Caco-2 (cell line): Measurements from ENCODE around the gene AIG1. TPM values are rescaled to one million over a fixed set of nuclear protein-coding genes. Genes with fewer than 3 reads are reported as not detected.
"Not testable (repeated sequence)": the region's sequence is repeated elsewhere in the genome, so short reads cannot be mapped to it uniquely, and the experiment has no call there.

Source experiments
- BruUV-seq: library from RNA; stranded (reverse); fragments of 400-500 nt; replicated peaks from 2 replicates; lab custom pipeline; 2021; lab: Mats Ljungman, UMichigan
- CTCF ChIA-PET: fragments of 300-600 bp; sonication (Branson Sonifier 250); formaldehyde crosslinking; loops from one replicate; lab custom pipeline; 2022; ENCODE audit warnings: antibody characterized with exemption; lab: Charles Lee
- POLR2A ChIA-PET: fragments of 300-600 bp; sonication (Branson Sonifier 250); formaldehyde crosslinking; loops from one replicate; lab custom pipeline; 2022; ENCODE audit warnings: antibody characterized with exemption; lab: Charles Lee
- DNase-seq, 2 experiments: peaks; one replicate each; pipeline versions ENCODE4 v3.0.0 to v3.0.0-alpha.2; 2020 to 2022
- H3K27me3 ChIP-seq: replicated peaks from 2 replicates; pipeline ENCODE4 v1.6.0; 2011; ENCODE audit warnings: low read length; ENCODE audit not compliant: control insufficient read depth, insufficient read depth
- H3K36me3 ChIP-seq: 2 replicates; pipeline ENCODE4 v1.5.1; 2011; ENCODE audit warnings: low read length; ENCODE audit not compliant: control insufficient read depth, insufficient read depth
- H3K4me1 ChIP-seq: fragments of 250-450 bp; sonication (Bioruptor Pico); 2 replicates; pipeline ENCODE4 v1.5.1; 2020; ENCODE audit warnings: mild to moderate bottlenecking
- H3K4me3 ChIP-seq: 2 replicates; pipeline ENCODE4 v1.5.1; 2011; ENCODE audit warnings: low read depth, mild to moderate bottlenecking, control low read depth, low read length
- H3K9me3 ChIP-seq: fragments of 250-450 bp; sonication (Bioruptor Pico); 2 replicates; pipeline ENCODE4 v1.5.1; 2020; ENCODE audit warnings: mild to moderate bottlenecking, moderate library complexity
- H3K27ac Mint-ChIP-seq: one replicate; pipeline ENCODE4 v1.8.0; 2022; ENCODE audit warnings: mixed read lengths; ENCODE audit not compliant: unreplicated experiment
- H3K27me3 Mint-ChIP-seq: one replicate; pipeline ENCODE4 v1.8.0; 2022; ENCODE audit warnings: mixed read lengths; ENCODE audit not compliant: insufficient read depth, unreplicated experiment
- H3K36me3 Mint-ChIP-seq: one replicate; pipeline ENCODE4 v1.8.0; 2022; ENCODE audit warnings: mild to moderate bottlenecking, mixed read lengths; ENCODE audit not compliant: insufficient read depth, unreplicated experiment
- H3K4me1 Mint-ChIP-seq: one replicate; pipeline ENCODE4 v1.8.0; 2022; ENCODE audit warnings: low read depth, mixed read lengths; ENCODE audit not compliant: unreplicated experiment
- H3K4me3 Mint-ChIP-seq: one replicate; pipeline ENCODE4 v1.8.0; 2022; ENCODE audit warnings: mild to moderate bottlenecking, moderate library complexity, mixed read lengths; ENCODE audit not compliant: unreplicated experiment
- H3K9me3 Mint-ChIP-seq: one replicate; pipeline ENCODE4 v1.8.0; 2022; ENCODE audit warnings: mixed read lengths; ENCODE audit not compliant: unreplicated experiment
- intact Hi-C: fragments of 100-400 bp; cut with micrococcal nuclease; formaldehyde crosslinking; loops from one replicate; pipeline ENCODE4 v1.10.0; 2022; ENCODE audit not compliant: unreplicated experiment
- total RNA-seq: library from RNA; stranded (reverse); gene quantifications from 2 replicates; pipeline ENCODE4 v1.2.3, GENCODE V29; 2022
- TF ChIP-seq, protein P1 (sequence below), 2 experiments: fragments of 200-600 bp in 1 of 2; IDR thresholded peaks; 1 replicate in 1 of 2; 2 replicates in 1 of 2; pipeline versions ENCODE4 v1.5.1 to v1.8.0; 2011 to 2022; ENCODE audit warnings: antibody characterized with exemption in 1 of 2, control low read depth in 1 of 2, inconsistent platforms in 1 of 2, low read depth in 1 of 2, low read length in 1 of 2, mild to moderate bottlenecking in 1 of 2, moderate library complexity in 1 of 2; ENCODE audit not compliant: insufficient read depth in 1 of 2, severe bottlenecking in 1 of 2, unreplicated experiment in 1 of 2

The AIG1 gene
- total RNA-seq, 1 experiment from 2014 or later = 27.6 TPM

DNA sequence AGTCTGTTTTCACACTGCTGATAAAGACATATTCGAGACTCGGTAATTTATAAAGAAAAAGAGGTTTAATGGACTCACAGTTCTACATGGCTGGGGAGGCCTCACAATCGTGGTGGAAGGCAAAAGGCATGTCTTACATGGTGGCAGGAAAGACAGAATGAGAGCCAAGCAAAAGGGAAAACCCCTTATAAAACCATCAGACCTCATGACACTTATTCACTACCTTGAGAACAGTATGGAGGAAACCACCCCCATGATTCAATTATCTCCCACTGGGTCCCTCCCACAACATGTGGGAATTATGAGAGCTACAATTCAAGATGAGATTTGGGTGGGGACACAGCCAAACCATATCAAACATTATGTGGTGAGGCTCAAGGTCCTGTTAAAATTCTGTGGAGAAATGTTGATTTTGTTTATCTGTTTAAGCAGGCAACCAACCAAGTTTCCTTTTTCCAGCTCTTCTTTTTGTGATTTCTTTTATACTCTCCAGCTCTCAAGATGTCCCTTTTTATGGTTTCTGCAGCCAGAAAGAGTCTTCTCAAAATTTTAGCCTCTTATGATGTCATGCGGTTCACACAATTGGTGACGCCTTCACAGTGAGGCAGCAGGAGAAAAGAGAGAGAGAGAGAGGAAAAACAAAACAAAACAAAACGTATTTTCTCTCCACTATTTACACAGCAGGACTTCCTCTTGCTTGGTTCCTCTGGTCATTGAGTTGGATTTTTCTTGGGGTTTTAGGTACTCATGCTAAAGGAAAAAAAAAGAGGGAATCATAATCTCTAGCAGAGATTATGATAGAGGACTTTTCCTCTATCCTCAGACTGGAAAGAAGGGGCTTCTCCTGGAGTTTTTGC, 18.0 kb downstream of the AIG1 start:
- H3K4me3 ChIP-seq = no peak overlapping the region
- no peaks in the 10 kb centered on the region for H3K27me3 ChIP-seq
- Mint-ChIP-seq H3K4me1 (peaks cover 12% of the 10 kb centered on the region), H3K9me3 (no peaks in the 10 kb centered on the region), H3K4me3 (no peak overlapping the region), H3K36me3 (peaks cover 6% of the 10 kb centered on the region), H3K27ac (no peak overlapping the region), H3K27me3 (no peaks in the 10 kb centered on the region)
- H3K36me3 ChIP-seq = no peaks in the 10 kb centered on the region
- 0 out of 2 replicates have a peak, but pooled peaks cover 4% of the 10 kb centered on the region for H3K9me3 ChIP-seq
- no TSS peak for BruUV-seq
- ChIA-PET CTCF (no interaction called here), POLR2A (no interaction called here)
- no peak for DNase-seq
- intact Hi-C loops = no loop called here
- TF ChIP-seq, protein P1, sequence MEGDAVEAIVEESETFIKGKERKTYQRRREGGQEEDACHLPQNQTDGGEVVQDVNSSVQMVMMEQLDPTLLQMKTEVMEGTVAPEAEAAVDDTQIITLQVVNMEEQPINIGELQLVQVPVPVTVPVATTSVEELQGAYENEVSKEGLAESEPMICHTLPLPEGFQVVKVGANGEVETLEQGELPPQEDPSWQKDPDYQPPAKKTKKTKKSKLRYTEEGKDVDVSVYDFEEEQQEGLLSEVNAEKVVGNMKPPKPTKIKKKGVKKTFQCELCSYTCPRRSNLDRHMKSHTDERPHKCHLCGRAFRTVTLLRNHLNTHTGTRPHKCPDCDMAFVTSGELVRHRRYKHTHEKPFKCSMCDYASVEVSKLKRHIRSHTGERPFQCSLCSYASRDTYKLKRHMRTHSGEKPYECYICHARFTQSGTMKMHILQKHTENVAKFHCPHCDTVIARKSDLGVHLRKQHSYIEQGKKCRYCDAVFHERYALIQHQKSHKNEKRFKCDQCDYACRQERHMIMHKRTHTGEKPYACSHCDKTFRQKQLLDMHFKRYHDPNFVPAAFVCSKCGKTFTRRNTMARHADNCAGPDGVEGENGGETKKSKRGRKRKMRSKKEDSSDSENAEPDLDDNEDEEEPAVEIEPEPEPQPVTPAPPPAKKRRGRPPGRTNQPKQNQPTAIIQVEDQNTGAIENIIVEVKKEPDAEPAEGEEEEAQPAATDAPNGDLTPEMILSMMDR (IDR thresholded peaks at IDR 0.05; ENCODE audit: insufficient read depth in 1 of 2, low read depth in 1 of 2, low read length in 1 of 2, severe bottlenecking in 1 of 2, unreplicated experiment in 1 of 2) = no peak
- peaks cover 7% of the 10 kb centered on the region; the same call in 1 of the 2 replicates for H3K4me1 ChIP-seq

DNA sequence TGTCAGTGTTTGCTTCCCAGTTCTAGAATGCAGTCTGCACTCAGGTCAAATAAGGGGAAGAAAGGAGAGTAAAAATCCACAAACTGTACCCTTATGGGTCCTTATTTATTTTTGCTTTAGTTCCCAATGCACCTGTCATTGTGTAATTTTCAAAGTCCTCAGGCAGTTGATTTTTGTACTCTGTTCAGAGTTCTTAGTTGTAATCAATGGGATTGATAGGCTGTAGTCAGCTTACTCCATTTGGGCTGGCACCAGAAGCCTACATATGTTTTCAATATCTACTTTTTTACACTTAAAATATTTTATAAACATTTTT, 18.6 kb downstream of the AIG1 start:
- no peaks in the 10 kb centered on the region for H3K27me3 ChIP-seq
- DNase-seq = no peak
- Mint-ChIP-seq H3K36me3 (peaks cover 6% of the 10 kb centered on the region), H3K27ac (no peak overlapping the region), H3K4me1 (peaks cover 12% of the 10 kb centered on the region), H3K4me3 (no peak overlapping the region), H3K27me3 (no peaks in the 10 kb centered on the region), H3K9me3 (no peaks in the 10 kb centered on the region)
- TF ChIP-seq, protein P1 (IDR thresholded peaks at IDR 0.05; ENCODE audit: insufficient read depth in 1 of 2, low read depth in 1 of 2, low read length in 1 of 2, severe bottlenecking in 1 of 2, unreplicated experiment in 1 of 2) = no peak
- POLR2A ChIA-PET = no interaction called here
- no peaks in the 10 kb centered on the region for H3K36me3 ChIP-seq
- H3K9me3 ChIP-seq = 0 out of 2 replicates have a peak, but pooled peaks cover 4% of the 10 kb centered on the region
- intact Hi-C loops = no loop called here
- no TSS peak for BruUV-seq
- CTCF ChIA-PET = no interaction called here
- H3K4me1 ChIP-seq = peaks cover 7% of the 10 kb centered on the region; the same call in 1 of the 2 replicates
- H3K4me3 ChIP-seq = no peak overlapping the region

DNA sequence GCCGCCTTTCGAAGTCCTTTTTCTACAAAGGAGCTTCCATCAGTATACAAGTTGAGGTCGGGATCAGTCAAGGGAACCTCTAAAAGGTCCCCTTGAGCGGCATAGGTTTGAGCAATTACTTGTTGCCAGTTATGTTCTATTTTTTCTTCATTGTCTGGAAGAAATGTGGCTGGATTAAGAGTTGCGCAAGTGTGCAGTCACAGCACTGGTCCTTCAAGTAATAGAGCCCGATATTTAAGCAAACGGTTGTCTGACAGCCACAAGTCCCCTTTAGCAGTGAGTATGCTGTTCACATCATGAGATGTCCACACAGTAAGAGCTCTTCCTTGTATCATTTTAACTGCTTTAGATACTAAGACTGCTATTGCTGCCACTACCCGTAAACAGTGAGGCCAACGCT, 21.6 kb downstream of the AIG1 start:
- H3K36me3 Mint-ChIP-seq, POLR2A ChIA-PET, H3K4me3 Mint-ChIP-seq, H3K27ac Mint-ChIP-seq, BruUV-seq, H3K27me3 ChIP-seq, CTCF ChIA-PET, H3K9me3 ChIP-seq, H3K4me1 ChIP-seq, H3K9me3 Mint-ChIP-seq, H3K27me3 Mint-ChIP-seq, DNase-seq, intact Hi-C loops, H3K4me1 Mint-ChIP-seq, H3K4me3 ChIP-seq, H3K36me3 ChIP-seq: not testable (repeated sequence)

DNA sequence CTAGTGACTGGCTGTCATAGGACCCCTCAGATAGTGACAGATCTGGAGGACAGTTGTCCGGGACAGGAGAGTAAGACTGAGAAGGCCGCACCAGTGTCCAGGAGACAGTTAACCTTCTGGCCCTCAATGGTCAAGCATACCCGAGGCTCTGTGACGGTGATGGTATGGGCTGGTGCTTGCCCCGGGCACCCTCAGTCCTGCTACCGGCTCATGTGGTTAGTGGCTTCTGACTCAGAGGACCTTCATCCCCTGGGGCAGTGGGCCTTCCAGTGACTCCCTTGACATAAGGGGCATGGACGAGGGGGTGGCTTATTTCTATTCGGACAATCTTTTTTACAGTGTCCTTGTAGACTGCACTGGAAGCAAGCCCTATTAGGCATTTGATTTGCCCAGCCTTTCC, 23.3 kb downstream of the AIG1 start:
- H3K4me3 ChIP-seq, H3K4me1 ChIP-seq, DNase-seq, BruUV-seq, H3K4me3 Mint-ChIP-seq, H3K4me1 Mint-ChIP-seq, H3K27ac Mint-ChIP-seq, H3K9me3 Mint-ChIP-seq, intact Hi-C loops, H3K9me3 ChIP-seq, CTCF ChIA-PET, H3K36me3 Mint-ChIP-seq, H3K27me3 ChIP-seq, H3K27me3 Mint-ChIP-seq, POLR2A ChIA-PET, H3K36me3 ChIP-seq: not testable (repeated sequence)

DNA sequence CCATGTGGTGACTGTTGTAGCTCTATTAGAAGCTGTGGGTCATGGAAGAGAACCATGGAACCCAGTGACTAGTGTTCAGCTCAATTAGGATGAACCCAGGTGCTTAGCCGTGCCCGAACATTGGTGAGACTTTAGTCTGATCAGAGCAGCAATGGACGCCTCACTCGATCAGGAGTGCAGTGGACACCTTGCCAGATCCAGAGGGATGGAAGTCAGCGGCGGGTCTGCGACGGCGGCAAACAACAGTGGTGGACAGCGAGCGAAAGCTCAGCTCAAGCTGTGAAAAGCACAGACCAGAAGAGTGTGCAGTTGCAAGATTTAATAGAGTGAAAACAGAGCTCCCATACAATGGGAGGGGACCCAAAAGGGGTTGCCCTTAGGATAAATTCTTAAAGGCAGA, 26.6 kb downstream of the AIG1 start:
- H3K4me1 ChIP-seq, H3K9me3 Mint-ChIP-seq, BruUV-seq, H3K4me3 ChIP-seq, CTCF ChIA-PET, intact Hi-C loops, H3K27me3 Mint-ChIP-seq, DNase-seq, H3K27me3 ChIP-seq, H3K36me3 ChIP-seq, H3K9me3 ChIP-seq, H3K27ac Mint-ChIP-seq, H3K4me3 Mint-ChIP-seq, H3K4me1 Mint-ChIP-seq, POLR2A ChIA-PET, H3K36me3 Mint-ChIP-seq: not testable (repeated sequence)
